Thyroid gland (tissue), 4 donors: Measurements from ENCODE around the gene PLEKHM2. TPM values are rescaled to one million over a fixed set of nuclear protein-coding genes. Genes with fewer than 3 reads are reported as not detected.

Experiments used
- DNase-seq, 2 donors: peaks; one replicate each; pipeline ENCODE4 v3.0.0-alpha.2; 2019
- H3K27ac ChIP-seq, 3 donors: fragments of 200-600 bp; sonication (generic); 1 replicate in 2 of 3; 2 replicates in 1 of 3; pipeline ENCODE4 v1.5.1; 2016 to 2019; ENCODE audit warnings: mild to moderate bottlenecking in 1 of 3, moderate library complexity in 1 of 3
- H3K27me3 ChIP-seq: fragments of 200-600 bp; sonication (generic); one replicate; pipeline ENCODE4 v1.5.1; 2019
- H3K36me3 ChIP-seq, 2 donors: fragments of 200-600 bp; sonication (generic); one replicate each; pipeline ENCODE4 v1.5.1; 2016 to 2019
- H3K4me1 ChIP-seq, 2 donors: fragments of 200-600 bp; sonication (generic); one replicate each; pipeline ENCODE4 v1.5.1; 2017 to 2019
- H3K4me3 ChIP-seq, 3 donors: fragments of 200-600 bp; sonication (generic); replicated peaks in 1 of 3; 1 replicate in 2 of 3; 2 replicates in 1 of 3; pipeline ENCODE4 v1.5.1; 2016; ENCODE audit warnings: mild to moderate bottlenecking in 1 of 3
- H3K9me3 ChIP-seq: fragments of 200-600 bp; sonication (generic); one replicate; pipeline ENCODE4 v1.5.1; 2017
- POLR2A ChIP-seq, 2 donors: fragments of 450-650 bp; IDR thresholded peaks; one replicate each; pipeline ENCODE4 v1.6.1; 2017; ENCODE audit warnings: antibody characterized with exemption in 2 of 2, mild to moderate bottlenecking in 2 of 2, moderate library complexity in 1 of 2
- WGBS, 2 donors: methylation state at CpG; one replicate each; pipeline ENCODE4 v1.1.5; 2017; 5-methylcytosine and 5-hydroxymethylcytosine counted together
- intact Hi-C: fragments of 100-400 bp; cut with DNase I; formaldehyde crosslinking; loops from one replicate; pipeline ENCODE4 v1.15.1; 2023
- total RNA-seq, 4 donors: library from RNA; depleted of rRNA; stranded (reverse); fragments of >200 nt; gene quantifications; one replicate each; pipeline ENCODE4 v1.2.3, GENCODE V29; 2016
- TF ChIP-seq, protein P1 (sequence below), 6 experiments: fragments of 200-600 bp in 3 of 6; fragments of 450-650 bp in 3 of 6; sonication (generic) in 3 of 6; IDR thresholded peaks; one replicate each; pipeline ENCODE4 v1.5.1; 2016 to 2019; ENCODE audit warnings: antibody characterized with exemption in 6 of 6, mild to moderate bottlenecking in 2 of 6, inconsistent platforms in 1 of 6, moderate library complexity in 1 of 6

Gene PLEKHM2
- total RNA-seq, 4 donors from 2014 or later, result 38.3 to 48.4 (median 39.4) TPM

DNA sequence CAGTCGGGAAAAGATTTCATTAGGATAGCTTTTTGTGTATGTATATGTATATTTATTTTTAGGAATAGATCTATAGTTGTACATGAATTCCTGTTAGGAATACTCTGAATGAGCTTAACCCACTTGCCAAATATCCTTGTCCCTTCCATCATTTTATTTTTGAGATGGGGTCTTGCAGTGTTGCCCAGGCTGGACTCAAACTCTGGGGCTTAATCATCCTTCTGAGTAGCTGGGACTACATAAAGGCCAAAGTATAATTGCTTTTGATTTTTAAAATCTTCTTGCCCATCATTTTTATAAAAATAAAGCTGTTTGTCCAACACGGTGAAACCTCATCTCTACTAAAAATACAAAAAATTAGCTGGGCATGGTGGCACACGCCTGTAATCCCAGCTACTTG lies 20.2 kb upstream of the PLEKHM2 start:
- TF ChIP-seq, protein P1, sequence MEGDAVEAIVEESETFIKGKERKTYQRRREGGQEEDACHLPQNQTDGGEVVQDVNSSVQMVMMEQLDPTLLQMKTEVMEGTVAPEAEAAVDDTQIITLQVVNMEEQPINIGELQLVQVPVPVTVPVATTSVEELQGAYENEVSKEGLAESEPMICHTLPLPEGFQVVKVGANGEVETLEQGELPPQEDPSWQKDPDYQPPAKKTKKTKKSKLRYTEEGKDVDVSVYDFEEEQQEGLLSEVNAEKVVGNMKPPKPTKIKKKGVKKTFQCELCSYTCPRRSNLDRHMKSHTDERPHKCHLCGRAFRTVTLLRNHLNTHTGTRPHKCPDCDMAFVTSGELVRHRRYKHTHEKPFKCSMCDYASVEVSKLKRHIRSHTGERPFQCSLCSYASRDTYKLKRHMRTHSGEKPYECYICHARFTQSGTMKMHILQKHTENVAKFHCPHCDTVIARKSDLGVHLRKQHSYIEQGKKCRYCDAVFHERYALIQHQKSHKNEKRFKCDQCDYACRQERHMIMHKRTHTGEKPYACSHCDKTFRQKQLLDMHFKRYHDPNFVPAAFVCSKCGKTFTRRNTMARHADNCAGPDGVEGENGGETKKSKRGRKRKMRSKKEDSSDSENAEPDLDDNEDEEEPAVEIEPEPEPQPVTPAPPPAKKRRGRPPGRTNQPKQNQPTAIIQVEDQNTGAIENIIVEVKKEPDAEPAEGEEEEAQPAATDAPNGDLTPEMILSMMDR (IDR thresholded peaks at IDR 0.05), result no peak
- TF ChIP-seq POLR2A (IDR thresholded peaks at IDR 0.05), result no peak
- Histone ChIP-seq H3K27ac (no peak overlapping the region), H3K9me3 (no peaks in the 10 kb centered on the region), H3K4me3 (no peak overlapping the region), H3K36me3 (peaks cover 16 to 21% of the 10 kb centered on the region in 2 donors), H3K27me3 (no peaks in the 10 kb centered on the region), H3K4me1 (no peaks in the 10 kb centered on the region)
- WGBS, 2 donors, result 93 to 97% methylated on average over 3 of the region's 3 CpGs
- intact Hi-C loops, result no loop called here
- no peak for DNase-seq

DNA sequence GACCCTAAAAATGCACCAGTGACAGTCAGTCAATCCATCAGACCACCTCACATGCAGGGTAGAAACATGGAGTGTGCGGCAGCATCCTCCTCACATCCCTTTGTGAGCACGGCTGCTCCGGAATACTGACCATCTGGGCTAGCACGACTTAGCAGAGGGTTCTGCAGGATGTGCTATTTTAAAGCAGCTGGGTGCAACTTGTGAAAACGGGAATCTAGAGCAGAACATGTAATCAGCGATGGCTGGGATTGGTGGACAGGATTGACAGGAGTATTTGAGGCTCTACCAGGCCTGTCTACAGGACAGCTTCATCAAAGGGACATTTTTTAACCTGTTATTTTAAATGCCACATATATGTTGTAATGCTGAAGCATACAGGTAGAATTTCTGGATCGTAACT lies 16.8 kb upstream of the PLEKHM2 start:
- Histone ChIP-seq H3K4me1 (no peaks in the 10 kb centered on the region), H3K4me3 (no peak overlapping the region), H3K9me3 (no peaks in the 10 kb centered on the region), H3K36me3 (no peaks in the 10 kb centered on the region), H3K27ac (no peak overlapping the region), H3K27me3 (no peaks in the 10 kb centered on the region)
- intact Hi-C loops, result no loop called here
- 84 to 93% methylated on average over 7 of the region's 7 CpGs for WGBS, 2 donors
- DNase-seq, result no peak
- no peak for TF ChIP-seq POLR2A (IDR thresholded peaks at IDR 0.05)
- TF ChIP-seq, protein P1 (IDR thresholded peaks at IDR 0.05), result no peak

DNA sequence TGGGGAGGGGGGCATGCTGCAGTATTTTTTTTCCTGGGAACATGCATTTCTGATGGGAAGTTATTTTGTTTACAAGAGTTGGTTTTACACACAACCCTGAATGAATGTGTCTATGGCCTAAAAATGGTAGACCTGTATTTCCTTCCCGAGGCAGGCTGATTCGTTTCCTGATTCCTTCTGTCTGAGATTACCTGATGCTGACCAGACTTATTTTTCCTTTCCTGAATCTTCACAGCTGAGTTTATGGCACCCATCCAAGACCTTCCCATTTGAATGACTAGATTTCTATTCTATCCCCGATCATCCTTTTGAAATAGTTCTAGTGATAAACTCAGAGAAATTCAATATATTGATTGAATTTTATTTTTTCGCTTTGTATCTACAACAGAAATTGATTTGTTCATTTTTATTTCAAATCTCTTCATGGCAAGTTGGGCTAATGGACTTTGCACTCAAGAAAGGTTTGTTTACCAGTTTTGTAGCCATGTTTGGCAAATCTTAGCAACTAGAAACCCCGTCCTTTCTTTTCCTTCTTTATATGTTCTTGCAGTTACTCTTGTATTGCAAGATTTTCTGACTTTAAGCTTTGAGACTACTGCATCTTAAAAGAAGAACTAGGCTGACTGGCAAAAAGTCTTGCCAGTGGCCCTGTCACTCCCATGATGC lies 15.9 kb upstream of the PLEKHM2 start:
- Histone ChIP-seq H3K27ac (no peak overlapping the region), H3K27me3 (no peaks in the 10 kb centered on the region), H3K9me3 (no peaks in the 10 kb centered on the region), H3K36me3 (no peaks in the 10 kb centered on the region), H3K4me3 (no peak overlapping the region), H3K4me1 (no peaks in the 10 kb centered on the region)
- TF ChIP-seq, protein P1 (IDR thresholded peaks at IDR 0.05), result no peak
- TF ChIP-seq POLR2A (IDR thresholded peaks at IDR 0.05), result no peak
- no peak for DNase-seq
- 79 to 83% methylated on average over 5 of the region's 5 CpGs for WGBS, 2 donors
- intact Hi-C loops, result no loop called here

DNA sequence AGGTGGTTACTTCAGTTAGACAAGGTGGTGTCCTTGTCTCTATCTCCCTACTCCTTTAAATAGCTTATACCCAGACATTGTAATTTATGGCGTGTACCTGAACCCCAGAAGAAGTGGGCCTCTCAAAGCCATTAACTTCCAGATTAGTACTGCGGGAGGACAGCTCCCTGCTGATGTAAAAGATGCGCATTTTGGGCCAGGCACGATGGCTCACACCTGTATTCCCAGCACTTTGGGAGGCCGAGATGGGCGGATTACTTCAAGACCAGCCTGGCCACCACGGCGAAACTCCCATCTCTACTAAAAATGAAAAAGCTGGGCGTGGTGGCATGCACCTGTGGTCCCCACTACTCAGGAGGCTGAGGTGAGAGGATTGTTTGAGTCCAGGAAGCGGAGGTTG lies 15.0 kb upstream of the PLEKHM2 start:
- no peaks in the 10 kb centered on the region for H3K27me3 ChIP-seq
- TF ChIP-seq, protein P1 (IDR thresholded peaks at IDR 0.05), result no peak
- TF ChIP-seq POLR2A (IDR thresholded peaks at IDR 0.05), result no peak
- no peaks in the 10 kb centered on the region for H3K9me3 ChIP-seq
- H3K4me3 ChIP-seq, result no peak overlapping the region
- intact Hi-C loops, result no loop called here
- no peak for DNase-seq
- no peak overlapping the region for H3K27ac ChIP-seq
- H3K4me1 ChIP-seq, result no peaks in the 10 kb centered on the region
- WGBS, 2 donors, result 91 to 95% methylated on average over 10 of the region's 10 CpGs
- H3K36me3 ChIP-seq, result no peaks in the 10 kb centered on the region

DNA sequence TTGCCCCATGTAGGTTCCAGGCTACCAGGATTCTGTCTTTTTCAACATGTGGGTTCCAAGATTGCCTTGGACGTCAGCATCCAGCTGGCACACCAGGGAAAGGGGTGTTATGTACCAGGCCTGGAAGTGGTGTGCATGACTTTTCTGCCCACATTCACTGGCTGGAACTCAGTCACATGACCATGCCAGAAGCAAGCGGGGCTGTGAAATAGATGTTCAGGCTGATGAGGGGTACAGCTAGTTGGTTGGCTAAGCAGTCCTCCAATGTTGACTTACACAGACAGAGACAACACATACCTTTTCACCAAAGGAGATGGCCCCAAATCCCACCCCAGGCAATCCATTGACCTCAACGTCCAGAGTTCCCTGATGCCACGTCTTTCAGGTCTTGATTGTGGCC lies 14.3 kb upstream of the PLEKHM2 start:
- intact Hi-C loops, result no loop called here
- no peak for DNase-seq
- Histone ChIP-seq H3K9me3 (no peaks in the 10 kb centered on the region), H3K36me3 (no peaks in the 10 kb centered on the region), H3K27ac (no peak overlapping the region), H3K27me3 (no peaks in the 10 kb centered on the region), H3K4me3 (no peak overlapping the region), H3K4me1 (no peaks in the 10 kb centered on the region)
- TF ChIP-seq, protein P1 (IDR thresholded peaks at IDR 0.05), result no peak
- no peak for TF ChIP-seq POLR2A (IDR thresholded peaks at IDR 0.05)
- 77 to 85% methylated on average over 3 to 4 of the region's 4 CpGs for WGBS, 2 donors
